Thyroid gland (tissue), 4 donors: Measurements from ENCODE around the gene NPPA.
A peak's percentile ranks its signal among the peaks of the same experiment; 100 is the strongest.

Experiments
- CTCF ChIP-seq, 6 experiments: fragments of 200-600 bp in 3 of 6; fragments of 450-650 bp in 3 of 6; sonication (generic) in 3 of 6; IDR thresholded peaks; one replicate each; pipeline ENCODE4 v1.5.1; 2016 to 2019; ENCODE audit warnings: antibody characterized with exemption in 6 of 6, mild to moderate bottlenecking in 2 of 6, inconsistent platforms in 1 of 6, moderate library complexity in 1 of 6
- POLR2A ChIP-seq, 2 donors: fragments of 450-650 bp; IDR thresholded peaks; one replicate each; pipeline ENCODE4 v1.6.1; 2017; ENCODE audit warnings: antibody characterized with exemption in 2 of 2, mild to moderate bottlenecking in 2 of 2, moderate library complexity in 1 of 2

DNA sequence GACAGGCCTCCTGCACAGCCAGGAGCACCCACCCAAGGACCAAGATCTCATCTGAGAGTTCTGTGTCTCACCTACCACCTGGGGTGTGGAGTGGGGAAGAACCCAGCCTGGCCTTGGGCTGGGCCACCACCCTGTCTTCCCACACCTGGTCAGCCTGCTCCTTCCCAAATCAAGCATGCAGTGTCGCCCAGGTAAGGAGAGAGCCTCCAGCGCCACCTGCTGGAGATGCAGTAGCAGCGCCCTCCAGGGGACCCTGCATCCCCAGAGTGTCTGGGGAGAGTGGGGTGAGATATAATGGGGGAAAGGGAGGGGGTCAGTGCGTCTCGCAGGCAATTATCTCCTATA lies 46.3 kb upstream of the NPPA start:
- TF ChIP-seq CTCF (IDR thresholded peaks at IDR 0.05): peak; percentile 73 to 93 (median 85)
- TF ChIP-seq POLR2A (IDR thresholded peaks at IDR 0.05): no peak
